GM12878 (cell line): ENCODE results near the gene PCED1B. TPM values are rescaled to one million over a fixed set of nuclear protein-coding genes. Genes with fewer than 3 reads are reported as not detected.

Source experiments
- ATAC-seq: fragments of 200-7000 bp; cut with Tn5 transposase; 3 replicates; pipeline ENCODE4 v1.9.1; 2020; ENCODE audit warnings: mild to moderate bottlenecking, moderate library complexity
- BruUV-seq: library from RNA; stranded (reverse); fragments of 400-500 nt; replicated peaks from 2 replicates; lab custom pipeline; 2021; lab: Mats Ljungman, UMichigan
- CTCF ChIA-PET: fragments of 300-600 bp; sonication (Branson Sonifier 250); formaldehyde crosslinking; extraction: SDS; loops from one replicate; lab custom pipeline; 2021; ENCODE audit warnings: inconsistent platforms; lab: Yijun Ruan, JAX
- POLR2A ChIA-PET: fragments of 350-600 bp; formaldehyde crosslinking; extraction: SDS; loops from one replicate; lab custom pipeline; 2021; ENCODE audit warnings: inconsistent platforms; lab: Charles Lee
- RAD21 ChIA-PET: fragments of 300-600 bp; sonication (Branson Sonifier 250); formaldehyde crosslinking; loops from one replicate; lab custom pipeline; 2023; ENCODE audit warnings: antibody characterized with exemption; ENCODE audit not compliant: unreplicated experiment; lab: Charles Lee
- SMC1A ChIA-PET: fragments of 300-600 bp; sonication (Branson Sonifier 250); formaldehyde crosslinking; loops from one replicate; lab custom pipeline; 2023; ENCODE audit not compliant: unreplicated experiment, uncharacterized antibody; lab: Charles Lee
- DNase-seq: peaks from one replicate; pipeline ENCODE4 v3.0.0-alpha.2; 2011; ENCODE audit warnings: low read depth, low spot score
- FAIRE-seq: peaks from 3 replicates; lab custom pipeline; 2011; peaks lifted over from hg19 to GRCh38; lab: Jason Lieb, UNC
- H2AFZ ChIP-seq: 2 replicates; pipeline ENCODE4 v1.6.0; 2011; ENCODE audit warnings: low read depth, low read length, control low read depth; ENCODE audit not compliant: control insufficient read depth
- H3K27ac ChIP-seq: 2 replicates; pipeline ENCODE4 v1.5.1; 2011; ENCODE audit warnings: control low read depth; ENCODE audit not compliant: control insufficient read depth, insufficient read depth
- H3K27me3 ChIP-seq, 2 experiments: replicated peaks in 1 of 2; 2 replicates each; pipeline versions ENCODE4 v1.6.0 to v1.6.1; 2011; ENCODE audit warnings: low read length in 1 of 2; ENCODE audit not compliant: control insufficient read depth in 2 of 2, insufficient read depth in 2 of 2
- H3K36me3 ChIP-seq, 2 experiments: 2 replicates each; pipeline ENCODE4 v1.5.1; 2011; ENCODE audit warnings: low read length in 1 of 2; ENCODE audit not compliant: control insufficient read depth in 2 of 2, insufficient read depth in 2 of 2
- H3K4me1 ChIP-seq: 2 replicates; pipeline ENCODE4 v1.6.1; 2011; ENCODE audit warnings: mild to moderate bottlenecking, low read length, moderate library complexity, mixed read lengths; ENCODE audit not compliant: control insufficient read depth, insufficient read depth
- H3K4me2 ChIP-seq: 2 replicates; pipeline ENCODE4 v1.6.0; 2011; ENCODE audit warnings: control low read depth; ENCODE audit not compliant: control insufficient read depth, insufficient read depth
- H3K4me3 ChIP-seq: fragments of 200-600 bp; sonication (generic); 2 replicates; pipeline ENCODE4 v1.5.1; 2016
- H3K79me2 ChIP-seq: 2 replicates; pipeline ENCODE4 v1.6.0; 2011; ENCODE audit warnings: low read length; ENCODE audit not compliant: control insufficient read depth, insufficient read depth
- H3K9ac ChIP-seq: 2 replicates; pipeline ENCODE4 v1.8.0; 2011; ENCODE audit warnings: low read length, control low read depth, mixed read lengths; ENCODE audit not compliant: control insufficient read depth, insufficient read depth
- H3K9me3 ChIP-seq: replicated peaks from 3 replicates; pipeline ENCODE4 v1.5.1; 2011; ENCODE audit warnings: mild to moderate bottlenecking, low read length; ENCODE audit not compliant: control insufficient read depth, insufficient read depth
- H4K20me1 ChIP-seq: 2 replicates; pipeline ENCODE4 v1.6.0; 2011; ENCODE audit not compliant: control insufficient read depth, insufficient read depth
- ATF3 ChIP-seq: IDR thresholded peaks from 2 replicates; pipeline ENCODE4 v1.6.1; 2011; ENCODE audit warnings: low read depth, mild to moderate bottlenecking, low read length, moderate library complexity, borderline replicate concordance; ENCODE audit errors: extremely low read depth
- BACH1 ChIP-seq: fragments of 450-650 bp; IDR thresholded peaks from 2 replicates; pipeline ENCODE4 v1.6.1; 2017; ENCODE audit warnings: mild to moderate bottlenecking, borderline replicate concordance
- BHLHE40 ChIP-seq, 2 experiments: fragments of 450-650 bp in 1 of 2; IDR thresholded peaks; 2 replicates each; pipeline ENCODE4 v1.6.1; 2011 to 2017; ENCODE audit warnings: low read depth in 2 of 2, borderline replicate concordance in 1 of 2, improper control_type of control experiment in 1 of 2, low read length in 1 of 2, mild to moderate bottlenecking in 1 of 2
- CHD1 ChIP-seq: IDR thresholded peaks from 2 replicates; pipeline ENCODE4 v1.6.1; 2012; ENCODE audit warnings: low read depth, low read length, improper control_type of control experiment
- CUX1 ChIP-seq: IDR thresholded peaks from 2 replicates; pipeline ENCODE4 v1.6.1; 2012; ENCODE audit warnings: improper control_type of control experiment, low read depth, low read length; ENCODE audit not compliant: insufficient replicate concordance
- DPF2 ChIP-seq: fragments of 450-650 bp; IDR thresholded peaks from 2 replicates; pipeline ENCODE4 v1.6.1; 2017; ENCODE audit warnings: mild to moderate bottlenecking
- E2F4 ChIP-seq: IDR thresholded peaks from 2 replicates; pipeline ENCODE4 v1.6.1; 2012; ENCODE audit warnings: low read depth, low read length, improper control_type of control experiment
- IKZF1 ChIP-seq: fragments of 450-650 bp; conservative IDR thresholded peaks from 2 replicates; pipeline ENCODE4 v1.6.1; 2017; ENCODE audit warnings: antibody characterized with exemption, mild to moderate bottlenecking
- KAT2A ChIP-seq: conservative IDR thresholded peaks from 2 replicates; pipeline ENCODE4 v1.6.1; 2011; ENCODE audit warnings: low read depth, low read length; ENCODE audit not compliant: control insufficient read depth
- MYB ChIP-seq: fragments of 150-350 bp; IDR thresholded peaks from 2 replicates; pipeline ENCODE4 v1.6.1; 2014; ENCODE audit warnings: mild to moderate bottlenecking, low read depth, low read length, borderline replicate concordance
- SUZ12 ChIP-seq: fragments of 200-600 bp; sonication (generic); IDR thresholded peaks from one replicate; pipeline ENCODE4 v1.6.1; 2018; ENCODE audit warnings: antibody characterized with exemption, mild to moderate bottlenecking; ENCODE audit not compliant: unreplicated experiment
- ZBED1 ChIP-seq: IDR thresholded peaks from 2 replicates; pipeline ENCODE4 v1.6.1; 2016; ENCODE audit warnings: borderline replicate concordance
- ZNF384 ChIP-seq: IDR thresholded peaks from 2 replicates; pipeline ENCODE4 v1.6.1; 2012; ENCODE audit warnings: low read depth, mild to moderate bottlenecking, low read length, improper control_type of control experiment, borderline replicate concordance
- ZZZ3 ChIP-seq: IDR thresholded peaks from 2 replicates; pipeline ENCODE4 v1.6.1; 2011; ENCODE audit warnings: low read depth; ENCODE audit not compliant: control insufficient read depth, insufficient read length
- WGBS: methylation state at CpG from one replicate; pipeline ENCODE4 v1.1.6; 2016; ENCODE audit warnings: low lambda C conversion rate; ENCODE audit not compliant: insufficient replicate concordance, insufficient coverage; ENCODE audit errors: missing lambda C conversion rate; 5-methylcytosine and 5-hydroxymethylcytosine counted together
- in situ Hi-C: fragments of 300-500 bp; cut with MboI; formaldehyde crosslinking; loops from 9 replicates; pipeline ENCODE4 v1.14.3; 2018; ENCODE audit warnings: mixed read lengths
- intact Hi-C: fragments of 100-400 bp; cut with micrococcal nuclease; formaldehyde crosslinking; loops from one replicate; pipeline ENCODE4 v1.14.2; 2022; ENCODE audit not compliant: unreplicated experiment
- polyA plus RNA-seq, 11 experiments: library from polyadenylated mRNA; depleted of rRNA in 4 of 11; unstranded in 6 of 11; stranded (reverse) in 5 of 11; fragments of >200 nt; fragmentation: Nextera tagmentation in 4 of 11; fragmentation: Illumina TruSeq in 1 of 11; extraction: Ambion mirVana in 4 of 11; extraction: Trizol in 1 of 11; gene quantifications; 1 replicate in 1 of 11; 2 replicates in 10 of 11; pipeline versions ENCODE4 v1.2.1 to v1.2.3, GENCODE V29; 2011 to 2016; ENCODE audit warnings: inconsistent platforms in 2 of 11, missing spikeins in 2 of 11, low read depth in 1 of 11
- total RNA-seq, 4 experiments: library from RNA; depleted of rRNA in 3 of 4; stranded (reverse); fragments of >200 nt in 3 of 4; fragmentation: Illumina TruSeq in 1 of 4; extraction: Trizol in 1 of 4; gene quantifications; 2 replicates each; pipeline versions ENCODE4 v1.2.1 to v1.2.3, GENCODE V29; 2013 to 2021
- TF ChIP-seq, protein P1 (sequence below): fragments of 450-650 bp; conservative IDR thresholded peaks from 2 replicates; pipeline ENCODE4 v1.6.1; 2017; ENCODE audit warnings: mild to moderate bottlenecking, moderate library complexity

Gene PCED1B
- total and polyA plus RNA-seq, 10 of the 15 experiments (the other 5 are each of a cell fraction or from before 2014, with no cell fraction given): 0.80 to 8.8 (median 3.0) TPM

DNA sequence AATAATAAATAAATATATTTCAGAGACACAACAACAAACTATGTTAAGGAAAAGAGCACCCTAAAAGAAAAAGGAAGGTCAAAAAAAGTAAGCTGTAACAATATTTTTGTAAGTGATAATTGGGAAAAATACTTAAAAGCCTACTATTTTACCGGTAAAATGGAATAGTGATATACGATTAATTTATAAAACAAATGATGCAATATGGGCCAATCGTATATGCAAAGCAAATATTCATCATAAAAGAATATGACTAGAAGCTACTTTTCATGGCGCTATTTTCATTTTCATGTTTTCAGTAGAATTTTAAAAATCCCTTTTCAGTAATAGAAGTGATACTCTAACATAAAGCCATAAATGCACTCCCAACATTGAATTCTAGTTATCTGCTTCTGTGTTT is 131.4 kb downstream of the PCED1B start:
- in situ Hi-C loops (no loop called here), intact Hi-C loops (no loop called here)
- H3K9me3 ChIP-seq: no peaks in the 10 kb centered on the region; the same call in 2 of the 3 replicates
- CTCF ChIA-PET: interaction anchor here (1.0 to 1.5 kb wide), 5 partner anchors 9 to 187 kb away, joined by 3 to 4 read pairs (median 3); no protein-coding TSS in a partner anchor
- no peaks in the 10 kb centered on the region for H4K20me1 ChIP-seq
- SMC1A ChIA-PET: interaction anchor here (0.8 to 1.1 kb wide), 5 partner anchors 9 to 689 kb away, joined by 3 to 4 read pairs (median 3); no protein-coding TSS in a partner anchor
- ATAC-seq (no peak), FAIRE-seq (no peak), DNase-seq (no peak)
- TF ChIP-seq MYB (no peak), IKZF1 (no peak), ZBED1 (no peak), SUZ12 (no peak), CUX1 (no peak), BHLHE40 (IDR thresholded peaks at IDR 0.05; ENCODE audit: borderline replicate concordance in 1 of 2, low read depth in 2 of 2, low read length in 1 of 2) (no peak), CHD1 (no peak), ZZZ3 (no peak), ZNF384 (no peak), BACH1 (no peak), ATF3 (no peak), E2F4 (no peak), DPF2 (no peak), KAT2A (no peak)
- TF ChIP-seq, protein P1, sequence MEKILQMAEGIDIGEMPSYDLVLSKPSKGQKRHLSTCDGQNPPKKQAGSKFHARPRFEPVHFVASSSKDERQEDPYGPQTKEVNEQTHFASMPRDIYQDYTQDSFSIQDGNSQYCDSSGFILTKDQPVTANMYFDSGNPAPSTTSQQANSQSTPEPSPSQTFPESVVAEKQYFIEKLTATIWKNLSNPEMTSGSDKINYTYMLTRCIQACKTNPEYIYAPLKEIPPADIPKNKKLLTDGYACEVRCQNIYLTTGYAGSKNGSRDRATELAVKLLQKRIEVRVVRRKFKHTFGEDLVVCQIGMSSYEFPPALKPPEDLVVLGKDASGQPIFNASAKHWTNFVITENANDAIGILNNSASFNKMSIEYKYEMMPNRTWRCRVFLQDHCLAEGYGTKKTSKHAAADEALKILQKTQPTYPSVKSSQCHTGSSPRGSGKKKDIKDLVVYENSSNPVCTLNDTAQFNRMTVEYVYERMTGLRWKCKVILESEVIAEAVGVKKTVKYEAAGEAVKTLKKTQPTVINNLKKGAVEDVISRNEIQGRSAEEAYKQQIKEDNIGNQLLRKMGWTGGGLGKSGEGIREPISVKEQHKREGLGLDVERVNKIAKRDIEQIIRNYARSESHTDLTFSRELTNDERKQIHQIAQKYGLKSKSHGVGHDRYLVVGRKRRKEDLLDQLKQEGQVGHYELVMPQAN: no peak
- H3K4me2 ChIP-seq: no peak overlapping the region
- 84% methylated on average over 4 of the region's 4 CpGs for WGBS
- no peak overlapping the region for H3K4me3 ChIP-seq
- H3K27ac ChIP-seq: no peak overlapping the region
- H2AFZ ChIP-seq: no peak overlapping the region
- RAD21 ChIA-PET: no interaction called here
- H3K79me2 ChIP-seq: no peaks in the 10 kb centered on the region
- POLR2A ChIA-PET: no interaction called here
- H3K9ac ChIP-seq: no peak overlapping the region
- H3K4me1 ChIP-seq: peaks cover 29% of the 10 kb centered on the region
- no TSS peak for BruUV-seq
- no peaks in the 10 kb centered on the region for H3K27me3 ChIP-seq
- no peaks in the 10 kb centered on the region for H3K36me3 ChIP-seq
